Measurements from ENCODE around the gene DPP9. TPM values are rescaled to one million over a fixed set of nuclear protein-coding genes. Genes with fewer than 3 reads are reported as not detected.

The DPP9 gene
- total RNA-seq, 2 donors from 2014 or later, result 56.3 to 100 TPM

GRCh38 chr19:4676955-4677731, 46.5 kb downstream of the DPP9 start:
- no peaks in the 10 kb centered on the region for H3K4me1 ChIP-seq

GRCh38 chr19:4675346-4675745, 48.3 kb downstream of the DPP9 start:
- H3K36me3 ChIP-seq, result peaks cover 6% of the 10 kb centered on the region

More at GRCh38 chr19:4676955-4677731, 46.5 kb downstream of the DPP9 start:
- no peak overlapping the region for H3K4me3 ChIP-seq
- H3K36me3 ChIP-seq, result peaks cover 6% of the 10 kb centered on the region
- H3K9ac ChIP-seq (ENCODE audit: low read depth in 2 of 2, low read length in 2 of 2), result no peak overlapping the region
- intact Hi-C loops (cut with DNase I), result no loop called here
- DNase-seq, result peak; percentile 38
- no peak overlapping the region for H3K27ac ChIP-seq
- H3K9me3 ChIP-seq, result no peaks in the 10 kb centered on the region
- TF ChIP-seq CTCF (IDR thresholded peaks at IDR 0.05), result peak; percentile 28
- H3K27me3 ChIP-seq, result no peaks in the 10 kb centered on the region

GRCh38 chr19:4673726-4674125, 49.9 kb downstream of the DPP9 start:
- Histone ChIP-seq H3K4me1 (peaks cover 7% of the 10 kb centered on the region), H3K4me3 (no peak overlapping the region), H3K36me3 (peaks cover 6% of the 10 kb centered on the region), H3K27me3 (no peaks in the 10 kb centered on the region), H3K27ac (no peak overlapping the region), H3K9me3 (no peaks in the 10 kb centered on the region), H3K9ac (ENCODE audit: low read depth in 2 of 2, low read length in 2 of 2) (no peak overlapping the region)
- no peak for TF ChIP-seq CTCF (IDR thresholded peaks at IDR 0.05)
- no peak for DNase-seq
- intact Hi-C loops (cut with DNase I), result no loop called here

More at GRCh38 chr19:4675346-4675745, 48.3 kb downstream of the DPP9 start:
- TF ChIP-seq CTCF (IDR thresholded peaks at IDR 0.05), result no peak
- Histone ChIP-seq H3K4me3 (no peak overlapping the region), H3K9me3 (no peaks in the 10 kb centered on the region), H3K27me3 (no peaks in the 10 kb centered on the region), H3K27ac (no peak overlapping the region), H3K9ac (ENCODE audit: low read depth in 2 of 2, low read length in 2 of 2) (no peak overlapping the region), H3K4me1 (no peaks in the 10 kb centered on the region)
- intact Hi-C loops (cut with DNase I), result no loop called here
- DNase-seq, result no peak

- H3K9ac ChIP-seq (ENCODE audit: low read depth in 2 of 2, low read length in 2 of 2), result no peak overlapping the region
- no peak for DNase-seq
- no peak overlapping the region for H3K4me3 ChIP-seq
- no peak overlapping the region for H3K27ac ChIP-seq
- no peaks in the 10 kb centered on the region for H3K27me3 ChIP-seq
- no peak for TF ChIP-seq CTCF (IDR thresholded peaks at IDR 0.05)
- H3K9me3 ChIP-seq, result no peaks in the 10 kb centered on the region
- intact Hi-C loops (cut with DNase I), result no loop called here
- peaks cover 6% of the 10 kb centered on the region for H3K36me3 ChIP-seq
- H3K4me1 ChIP-seq, result peaks cover 7% of the 10 kb centered on the region
These were observed 50.4 kb downstream of the DPP9 start for GRCh38 chr19:4673216-4673615.

- TF ChIP-seq CTCF (IDR thresholded peaks at IDR 0.05), result no peak
- Histone ChIP-seq H3K4me1 (peaks cover 7% of the 10 kb centered on the region), H3K9me3 (no peaks in the 10 kb centered on the region), H3K27ac (peak overlapping the region; percentile 63), H3K27me3 (no peaks in the 10 kb centered on the region), H3K9ac (ENCODE audit: low read depth in 2 of 2, low read length in 2 of 2) (no peak overlapping the region), H3K36me3 (peaks cover 7% of the 10 kb centered on the region), H3K4me3 (no peak overlapping the region)
- no peak for DNase-seq
- intact Hi-C loops (cut with DNase I), result no loop called here
These were observed 52.3 kb downstream of the DPP9 start for GRCh38 chr19:4671185-4671851.
